ENCODE data around the gene SPRY1. TPM values are rescaled to one million over a fixed set of nuclear protein-coding genes. Genes with fewer than 3 reads are reported as not detected.

Gene SPRY1
- total and polyA plus RNA-seq, 9 of the 15 experiments (the other 6 are each of a cell fraction or from before 2014, with no cell fraction given) = 0.18 to 1.9 (median 0.45) TPM; not detected in 1

DNA sequence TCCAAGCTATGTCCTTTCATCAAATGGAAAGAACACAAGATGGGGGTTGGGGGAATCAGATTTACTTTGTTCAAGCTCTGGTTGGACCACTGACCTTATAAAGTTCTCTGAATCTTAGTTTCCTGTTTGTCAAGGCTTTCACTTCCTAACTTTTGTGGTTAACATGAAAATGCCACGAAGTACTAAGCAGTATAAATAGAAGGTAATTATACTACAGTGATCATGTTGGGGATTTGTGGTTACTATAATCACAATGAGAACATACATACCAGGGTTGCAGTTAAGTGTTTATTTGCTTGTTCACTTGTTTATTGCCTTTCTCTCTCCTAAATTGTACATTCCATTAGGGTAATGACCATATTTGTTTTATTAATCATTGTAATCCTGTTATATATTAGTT lies 53.2 kb downstream of the SPRY1 start:
- Histone ChIP-seq H3K9ac (ENCODE audit: insufficient read depth in 1 of 2, low read depth in 2 of 2, low read length in 2 of 2) (no peak overlapping the region), H3K9me3 (replicated peaks; ENCODE audit: control insufficient read depth, insufficient read depth, low read depth, low read length) (no peaks in the 10 kb centered on the region), H3K9me1 (ENCODE audit: control insufficient read depth, insufficient read depth, low read length) (no peaks in the 10 kb centered on the region), H4K20me1 (replicated peaks; ENCODE audit: control insufficient read depth, insufficient read depth, low read length) (no peaks in the 10 kb centered on the region), H3K79me2 (ENCODE audit: control insufficient read depth, insufficient read depth, low read length) (no peaks in the 10 kb centered on the region), H2AFZ (ENCODE audit: low read depth, low read length) (no peak overlapping the region), H3K4me2 (ENCODE audit: insufficient read depth, low read length) (no peak overlapping the region), H3K4me1 (replicated peaks in 1 of 2; ENCODE audit: control insufficient read depth in 2 of 2, insufficient read depth in 2 of 2, low read length in 2 of 2) (no peaks in the 10 kb centered on the region; a peak in 1 of 5 replicates), H3K27ac (ENCODE audit: extremely low read depth, low read depth, low read length) (no peak overlapping the region), H3K27me3 (ENCODE audit: control insufficient read depth in 2 of 2, insufficient read depth in 2 of 2, low read length in 2 of 2) (no peaks in the 10 kb centered on the region), H3K36me3 (ENCODE audit: control insufficient read depth, insufficient read depth, low read length) (no peaks in the 10 kb centered on the region), H3K4me3 (no peak overlapping the region)
- POLR2A ChIA-PET = no interaction called here
- TF ChIP-seq PCBP2 (IDR thresholded peaks at IDR 0.05; ENCODE audit: low read depth, low read length, poor library complexity, severe bottlenecking) (no peak), TFE3 (CRISPR knock-in tag; IDR thresholded peaks at IDR 0.05) (no peak), ZNF79 (CRISPR knock-in tag; IDR thresholded peaks at IDR 0.05; ENCODE audit: low read depth) (no peak), EGR1 (conservative IDR thresholded peaks at IDR 0.05) (no peak), STAT5B (CRISPR knock-in tag; IDR thresholded peaks at IDR 0.05) (no peak)
- TF ChIP-seq, protein P1, sequence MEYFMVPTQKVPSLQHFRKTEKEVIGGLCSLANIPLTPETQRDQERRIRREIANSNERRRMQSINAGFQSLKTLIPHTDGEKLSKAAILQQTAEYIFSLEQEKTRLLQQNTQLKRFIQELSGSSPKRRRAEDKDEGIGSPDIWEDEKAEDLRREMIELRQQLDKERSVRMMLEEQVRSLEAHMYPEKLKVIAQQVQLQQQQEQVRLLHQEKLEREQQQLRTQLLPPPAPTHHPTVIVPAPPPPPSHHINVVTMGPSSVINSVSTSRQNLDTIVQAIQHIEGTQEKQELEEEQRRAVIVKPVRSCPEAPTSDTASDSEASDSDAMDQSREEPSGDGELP (CRISPR knock-in tag; IDR thresholded peaks at IDR 0.05; ENCODE audit: borderline replicate concordance) = no peak
- TF ChIP-seq, protein P2, sequence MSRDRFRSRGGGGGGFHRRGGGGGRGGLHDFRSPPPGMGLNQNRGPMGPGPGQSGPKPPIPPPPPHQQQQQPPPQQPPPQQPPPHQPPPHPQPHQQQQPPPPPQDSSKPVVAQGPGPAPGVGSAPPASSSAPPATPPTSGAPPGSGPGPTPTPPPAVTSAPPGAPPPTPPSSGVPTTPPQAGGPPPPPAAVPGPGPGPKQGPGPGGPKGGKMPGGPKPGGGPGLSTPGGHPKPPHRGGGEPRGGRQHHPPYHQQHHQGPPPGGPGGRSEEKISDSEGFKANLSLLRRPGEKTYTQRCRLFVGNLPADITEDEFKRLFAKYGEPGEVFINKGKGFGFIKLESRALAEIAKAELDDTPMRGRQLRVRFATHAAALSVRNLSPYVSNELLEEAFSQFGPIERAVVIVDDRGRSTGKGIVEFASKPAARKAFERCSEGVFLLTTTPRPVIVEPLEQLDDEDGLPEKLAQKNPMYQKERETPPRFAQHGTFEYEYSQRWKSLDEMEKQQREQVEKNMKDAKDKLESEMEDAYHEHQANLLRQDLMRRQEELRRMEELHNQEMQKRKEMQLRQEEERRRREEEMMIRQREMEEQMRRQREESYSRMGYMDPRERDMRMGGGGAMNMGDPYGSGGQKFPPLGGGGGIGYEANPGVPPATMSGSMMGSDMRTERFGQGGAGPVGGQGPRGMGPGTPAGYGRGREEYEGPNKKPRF (IDR thresholded peaks at IDR 0.05; ENCODE audit: low read depth, low read length) = no peak
- TF ChIP-seq, protein P3, sequence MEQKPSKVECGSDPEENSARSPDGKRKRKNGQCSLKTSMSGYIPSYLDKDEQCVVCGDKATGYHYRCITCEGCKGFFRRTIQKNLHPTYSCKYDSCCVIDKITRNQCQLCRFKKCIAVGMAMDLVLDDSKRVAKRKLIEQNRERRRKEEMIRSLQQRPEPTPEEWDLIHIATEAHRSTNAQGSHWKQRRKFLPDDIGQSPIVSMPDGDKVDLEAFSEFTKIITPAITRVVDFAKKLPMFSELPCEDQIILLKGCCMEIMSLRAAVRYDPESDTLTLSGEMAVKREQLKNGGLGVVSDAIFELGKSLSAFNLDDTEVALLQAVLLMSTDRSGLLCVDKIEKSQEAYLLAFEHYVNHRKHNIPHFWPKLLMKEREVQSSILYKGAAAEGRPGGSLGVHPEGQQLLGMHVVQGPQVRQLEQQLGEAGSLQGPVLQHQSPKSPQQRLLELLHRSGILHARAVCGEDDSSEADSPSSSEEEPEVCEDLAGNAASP (IDR thresholded peaks at IDR 0.05) = no peak
- TF ChIP-seq, protein P4, sequence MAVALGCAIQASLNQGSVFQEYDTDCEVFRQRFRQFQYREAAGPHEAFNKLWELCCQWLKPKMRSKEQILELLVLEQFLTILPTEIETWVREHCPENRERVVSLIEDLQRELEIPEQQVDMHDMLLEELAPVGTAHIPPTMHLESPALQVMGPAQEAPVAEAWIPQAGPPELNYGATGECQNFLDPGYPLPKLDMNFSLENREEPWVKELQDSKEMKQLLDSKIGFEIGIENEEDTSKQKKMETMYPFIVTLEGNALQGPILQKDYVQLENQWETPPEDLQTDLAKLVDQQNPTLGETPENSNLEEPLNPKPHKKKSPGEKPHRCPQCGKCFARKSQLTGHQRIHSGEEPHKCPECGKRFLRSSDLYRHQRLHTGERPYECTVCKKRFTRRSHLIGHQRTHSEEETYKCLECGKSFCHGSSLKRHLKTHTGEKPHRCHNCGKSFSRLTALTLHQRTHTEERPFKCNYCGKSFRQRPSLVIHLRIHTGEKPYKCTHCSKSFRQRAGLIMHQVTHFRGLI (CRISPR knock-in tag; IDR thresholded peaks at IDR 0.05) = no peak
- ATAC-seq = no peak
- intact Hi-C loops (cut with micrococcal nuclease) (no loop called here), in situ Hi-C loops (cut with MboI) (no loop called here)
- 0% methylated on average over 1 of the region's 1 CpG for WGBS (ENCODE audit: insufficient coverage, low coverage, missing lambda C conversion rate)
- CTCF ChIA-PET (ENCODE audit: low intra/inter-chr PET ratio) = no interaction called here
- no TSS peak for BruUV-seq (replicated peaks)
- no peak for FAIRE-seq
- no peak for DNase-seq (ENCODE audit: extremely low read depth in 1 of 4, low spot score in 3 of 4)

All from K562 (cell line).